Adrenal gland (tissue), 12 donors: ENCODE results near the gene WBP11. TPM values are rescaled to one million over a fixed set of nuclear protein-coding genes. Genes with fewer than 3 reads are reported as not detected.

Experiments
- DNase-seq, 7 donors: peaks; one replicate each; pipeline ENCODE4 v3.0.0-alpha.2; 2019 to 2020
- H3K27ac ChIP-seq, 5 donors: fragments of 200-600 bp; sonication (generic) in 4 of 5; 1 replicate in 3 of 5; 2 replicates in 2 of 5; pipeline versions ENCODE4 v1.5.1 to v1.8.0; 2016 to 2020; ENCODE audit warnings: mild to moderate bottlenecking in 1 of 5
- H3K27me3 ChIP-seq: fragments of 200-600 bp; 2 replicates; pipeline ENCODE4 v1.8.0; 2021
- H3K36me3 ChIP-seq, 2 donors: fragments of 200-600 bp; replicated peaks in 1 of 2; 1 replicate in 1 of 2; 2 replicates in 1 of 2; pipeline versions ENCODE4 v1.5.1 to v1.8.0; 2018 to 2022
- H3K4me1 ChIP-seq, 2 donors: fragments of 200-600 bp; replicated peaks in 1 of 2; 1 replicate in 1 of 2; 2 replicates in 1 of 2; pipeline versions ENCODE4 v1.5.1 to v1.8.0; 2018 to 2021
- H3K4me3 ChIP-seq, 4 donors: fragments of 200-600 bp; sonication (generic) in 3 of 4; one replicate each; pipeline ENCODE4 v1.5.1; 2016 to 2018
- H3K9me3 ChIP-seq, 3 donors: fragments of 200-600 bp; sonication (generic) in 1 of 3; replicated peaks in 1 of 3; 1 replicate in 2 of 3; 2 replicates in 1 of 3; pipeline versions ENCODE4 v1.5.1 to v1.8.0; 2016 to 2021
- CTCF ChIP-seq, 6 experiments: fragments of 450-650 bp in 4 of 6; fragments of 200-600 bp in 2 of 6; sonication (generic) in 1 of 6; IDR thresholded peaks; 1 replicate in 5 of 6; 2 replicates in 1 of 6; pipeline versions ENCODE4 v1.5.1 to v1.8.0; 2016 to 2021; ENCODE audit warnings: antibody characterized with exemption in 6 of 6, mild to moderate bottlenecking in 2 of 6, moderate library complexity in 1 of 6
- POLR2A ChIP-seq, 2 donors: fragments of 450-650 bp; IDR thresholded peaks; one replicate each; pipeline ENCODE4 v1.6.1; 2017; ENCODE audit warnings: antibody characterized with exemption in 2 of 2, mild to moderate bottlenecking in 2 of 2, moderate library complexity in 1 of 2
- WGBS, 4 donors: extraction: QIAGEN DNeasy Blood & Tissue Kit in 2 of 4; methylation state at CpG; one replicate each; pipeline versions ENCODE4 v1.1.5 to v1.1.7; 2013 to 2017; 5-methylcytosine and 5-hydroxymethylcytosine counted together
- intact Hi-C, 2 donors: fragments of 100-400 bp; cut with DNase I; formaldehyde crosslinking; loops; one replicate each; pipeline versions ENCODE4 v1.14.1 to v1.15.0; 2022 to 2023
- polyA plus RNA-seq, 3 donors: library from polyadenylated mRNA; stranded (reverse); fragments of 200-250 nt in 2 of 3; fragments of 350-450 nt in 1 of 3; fragmentation: Illumina TruSeq in 1 of 3; extraction: RNeasy Lipid Tissue Mini Kit (QIAGEN cat#74804) in 1 of 3; gene quantifications; one replicate each; pipeline ENCODE4 v1.2.3, GENCODE V29; 2013 to 2014
- total RNA-seq, 9 donors: library from RNA; depleted of rRNA in 4 of 9; stranded (reverse); fragments of >200 nt in 4 of 9; fragments of 120-200 nt in 1 of 9; fragmentation: NEBNext Ultra II Directional in 1 of 9; extraction: Animal tissue kit (Norgen Biotek cat#: 25700) in 1 of 9; gene quantifications; one replicate each; pipeline versions ENCODE4 v1.1.0 to v1.2.4, GENCODE V29; 2013 to 2023
- donor health status: healthy with polysubstance abuse.
- donor health status: Bipolar disorder and iron deficiency.
- donor health status: DM: yes; HTN: yes; CAD: no.
- donor health status: DM: no; HTN: no; CAD: no.
- donor health status: DM: no; HTN: no; CAD: no.
- donor health status: DM: yes; HTN: yes; CAD: no.

The WBP11 gene
- total and polyA plus RNA-seq, 12 donors: 11.5 to 112 (median 24.8) TPM

GRCh38 chr12:14779834-14780233 is 23.4 kb downstream of the WBP11 start:
- Histone ChIP-seq H3K9me3 (no peaks in the 10 kb centered on the region), H3K36me3 (no peaks in the 10 kb centered on the region), H3K27me3 (no peaks in the 10 kb centered on the region), H3K27ac (no peak overlapping the region), H3K4me3 (no peak overlapping the region), H3K4me1 (peaks cover 6 to 9% of the 10 kb centered on the region in 2 donors)
- TF ChIP-seq CTCF (IDR thresholded peaks at IDR 0.05): no peak
- no peak for TF ChIP-seq POLR2A (IDR thresholded peaks at IDR 0.05)
- intact Hi-C loops: no loop called here
- DNase-seq: no peak
- WGBS, 4 donors: 90 to 97% (median 94%) methylated on average over 2 of the region's 2 CpGs

- Histone ChIP-seq H3K27me3 (no peaks in the 10 kb centered on the region), H3K27ac (no peak overlapping the region), H3K4me3 (no peak overlapping the region), H3K4me1 (peaks cover 6 to 9% of the 10 kb centered on the region in 2 donors), H3K36me3 (no peaks in the 10 kb centered on the region), H3K9me3 (no peaks in the 10 kb centered on the region)
- no peak for TF ChIP-seq CTCF (IDR thresholded peaks at IDR 0.05)
- no peak for TF ChIP-seq POLR2A (IDR thresholded peaks at IDR 0.05)
- no peak for DNase-seq
- intact Hi-C loops: no loop called here
- 47 to 57% (median 51%) methylated on average over 3 of the region's 3 CpGs for WGBS, 4 donors
Measured at GRCh38 chr12:14777271-14777670, 26.0 kb downstream of the WBP11 start.

GRCh38 chr12:14776236-14776961 is 26.9 kb downstream of the WBP11 start:
- Histone ChIP-seq H3K4me3 (peak overlapping the region in 1 of 4 donors; percentile 78), H3K36me3 (no peaks in the 10 kb centered on the region), H3K27ac (peak overlapping the region in 3 of 5 donors; percentile 95 to 98 (median 98)), H3K9me3 (no peaks in the 10 kb centered on the region), H3K4me1 (peaks cover 10% of the 10 kb centered on the region in 2 donors), H3K27me3 (no peaks in the 10 kb centered on the region)
- intact Hi-C loops: no loop called here
- TF ChIP-seq POLR2A (IDR thresholded peaks at IDR 0.05) (no peak), CTCF (IDR thresholded peaks at IDR 0.05) (peak in 2 of 6 experiments; percentile 11 to 15)
- DNase-seq: no peak
- 84 to 94% (median 90%) methylated on average over 5 of the region's 5 CpGs for WGBS, 4 donors

GRCh38 chr12:14775636-14775980 is 27.7 kb downstream of the WBP11 start:
- no peak for TF ChIP-seq POLR2A (IDR thresholded peaks at IDR 0.05)
- TF ChIP-seq CTCF (IDR thresholded peaks at IDR 0.05): no peak
- Histone ChIP-seq H3K27ac (peak overlapping the region; percentile 86 to 98 (median 98)), H3K27me3 (no peaks in the 10 kb centered on the region), H3K36me3 (no peaks in the 10 kb centered on the region), H3K4me1 (peaks cover 11 to 12% of the 10 kb centered on the region in 2 donors), H3K9me3 (no peaks in the 10 kb centered on the region), H3K4me3 (peak overlapping the region in 2 of 4 donors; percentile 68 to 78)
- DNase-seq: no peak
- 30 to 53% (median 42%) methylated on average over 1 of the region's 1 CpG for WGBS, 4 donors
- intact Hi-C loops: no loop called here
